Peyer's patch (tissue), 4 donors: ENCODE measurements around the gene PLXNA4.

ENCODE experiments used
- CTCF ChIP-seq, 6 experiments: fragments of 450-650 bp in 4 of 6; fragments of 200-600 bp in 2 of 6; sonication (generic) in 1 of 6; IDR thresholded peaks; one replicate each; pipeline ENCODE4 v1.5.1; 2017 to 2019; ENCODE audit warnings: antibody characterized with exemption in 6 of 6, mild to moderate bottlenecking in 3 of 6, moderate library complexity in 1 of 6
- POLR2A ChIP-seq, 2 donors: fragments of 450-650 bp; IDR thresholded peaks; one replicate each; pipeline ENCODE4 v1.5.1; 2017; ENCODE audit warnings: antibody characterized with exemption in 2 of 2, mild to moderate bottlenecking in 2 of 2, moderate library complexity in 2 of 2

- TF ChIP-seq CTCF (IDR thresholded peaks at IDR 0.05) (no peak), POLR2A (IDR thresholded peaks at IDR 0.05) (no peak)
Measured at GRCh38 chr7:132359743-132360142, 216.5 kb downstream of the PLXNA4 start.
